Measurements from ENCODE around the gene GREB1L.
"Not testable (repeated sequence)": the region's sequence is repeated elsewhere in the genome, so short reads cannot be mapped to it uniquely, and the experiment has no call there.

The GREB1L gene

GRCh38 chr18:21309248-21309647 lies 67.2 kb downstream of the GREB1L start:
- DNase-seq: no peak

- not testable (repeated sequence) for DNase-seq
These were observed 69.9 kb downstream of the GREB1L start for GRCh38 chr18:21311980-21312379.

GRCh38 chr18:21313576-21313975 lies 71.5 kb downstream of the GREB1L start:
- no peak for DNase-seq

- no peak for DNase-seq
These were observed 72.7 kb downstream of the GREB1L start for GRCh38 chr18:21314724-21315123.

- DNase-seq: not testable (repeated sequence)
These were observed 73.1 kb downstream of the GREB1L start for GRCh38 chr18:21315126-21315525.

- DNase-seq: no peak
These were observed 73.7 kb downstream of the GREB1L start for GRCh38 chr18:21315741-21316197.

- no peak for DNase-seq
These were observed 74.3 kb downstream of the GREB1L start for GRCh38 chr18:21316296-21316695.

GRCh38 chr18:21321711-21322110 lies 79.7 kb downstream of the GREB1L start:
- DNase-seq: no peak

- no peak for DNase-seq
These were observed 85.1 kb downstream of the GREB1L start for GRCh38 chr18:21327101-21327500.

- no peak for DNase-seq
These were observed 88.2 kb downstream of the GREB1L start for GRCh38 chr18:21330122-21330701.

GRCh38 chr18:21331065-21331464 lies 89.0 kb downstream of the GREB1L start:
- DNase-seq: no peak

- no peak for DNase-seq
These were observed 94.0 kb downstream of the GREB1L start for GRCh38 chr18:21335927-21336488.

- DNase-seq: no peak
These were observed 94.8 kb downstream of the GREB1L start for GRCh38 chr18:21336846-21337245.

- DNase-seq: no peak
These were observed 99.1 kb downstream of the GREB1L start for GRCh38 chr18:21341141-21341540.

GRCh38 chr18:21342372-21342771 lies 100.3 kb downstream of the GREB1L start:
- no peak for DNase-seq

GRCh38 chr18:21344860-21345259 lies 102.8 kb downstream of the GREB1L start:
- no peak for DNase-seq

- DNase-seq: no peak
These were observed 103.8 kb downstream of the GREB1L start for GRCh38 chr18:21345840-21346239.

GRCh38 chr18:21359746-21360145 lies 117.7 kb downstream of the GREB1L start:
- DNase-seq: no peak

- no peak for DNase-seq
These were observed 119.4 kb downstream of the GREB1L start for GRCh38 chr18:21361307-21361880.

GRCh38 chr18:21362831-21363230 lies 120.8 kb downstream of the GREB1L start:
- no peak for DNase-seq

GRCh38 chr18:21363348-21363747 lies 121.3 kb downstream of the GREB1L start:
- DNase-seq: no peak

- DNase-seq: no peak
These were observed 122.4 kb downstream of the GREB1L start for GRCh38 chr18:21364471-21364870.

GRCh38 chr18:21366896-21367295 lies 124.9 kb downstream of the GREB1L start:
- no peak for DNase-seq

GRCh38 chr18:21369146-21369545 lies 127.1 kb downstream of the GREB1L start:
- DNase-seq: no peak

- not testable (repeated sequence) for DNase-seq
These were observed 127.6 kb downstream of the GREB1L start for GRCh38 chr18:21369597-21369996.

All from CD4-positive, alpha-beta T cell treated with Interleukin-21 for 1 hour (primary cell).